Measurements from ENCODE around the gene ARHGAP1.

Gene ARHGAP1

DNA sequence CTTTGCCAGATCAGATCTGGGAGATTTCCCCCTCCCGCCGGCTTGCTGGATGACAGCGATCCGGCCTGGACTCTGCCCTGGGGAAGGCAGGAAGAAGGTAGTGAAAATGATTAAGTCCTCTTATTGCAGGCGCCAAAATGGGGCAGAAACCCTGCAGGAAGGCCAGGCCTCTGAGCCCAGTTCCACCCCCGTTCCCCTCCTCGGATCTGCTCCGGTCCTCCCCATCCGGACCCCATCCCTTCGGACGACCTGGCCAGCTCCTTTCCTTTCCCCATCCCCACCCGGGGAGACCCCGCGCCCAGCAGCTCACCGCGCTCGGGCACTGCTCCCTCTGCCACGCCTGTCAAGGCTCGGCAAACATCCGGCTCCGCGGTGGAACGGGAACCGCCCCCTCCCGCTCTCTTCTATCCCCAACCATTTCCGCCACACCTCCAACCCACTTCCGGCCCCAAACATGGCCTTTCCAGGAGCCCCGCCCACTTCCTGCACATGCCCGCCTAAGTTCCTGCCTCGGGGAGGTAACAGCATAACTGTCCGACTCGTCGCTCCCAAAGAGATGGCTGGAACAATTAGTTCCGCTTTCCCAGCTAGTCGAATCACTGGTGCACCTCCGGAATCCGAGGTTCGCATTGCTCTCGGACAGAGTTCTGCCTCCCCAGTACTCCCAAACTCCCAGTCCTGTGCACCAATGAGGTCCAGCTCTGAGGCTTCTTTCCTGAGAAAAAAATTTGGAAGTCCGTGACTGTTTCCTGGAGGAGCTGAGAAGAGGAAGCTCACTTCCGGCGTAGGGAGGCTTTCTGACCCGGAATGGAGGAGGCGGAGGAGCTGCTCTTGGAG is at the start of gene ARHGAP1, which contains the start of gene ZNF408:
ARHGAP1 (minus strand) TSS at position 379 of the 837 bp plus-strand sequence. CDS start 4,512 bp downstream, outside the sequence.
ZNF408 (plus strand) TSS at position 791 of the 837 bp plus-strand sequence; CDS start at position 808, 17 bp downstream.
- peak; percentile 99 to 100 for DNase-seq

DNA sequence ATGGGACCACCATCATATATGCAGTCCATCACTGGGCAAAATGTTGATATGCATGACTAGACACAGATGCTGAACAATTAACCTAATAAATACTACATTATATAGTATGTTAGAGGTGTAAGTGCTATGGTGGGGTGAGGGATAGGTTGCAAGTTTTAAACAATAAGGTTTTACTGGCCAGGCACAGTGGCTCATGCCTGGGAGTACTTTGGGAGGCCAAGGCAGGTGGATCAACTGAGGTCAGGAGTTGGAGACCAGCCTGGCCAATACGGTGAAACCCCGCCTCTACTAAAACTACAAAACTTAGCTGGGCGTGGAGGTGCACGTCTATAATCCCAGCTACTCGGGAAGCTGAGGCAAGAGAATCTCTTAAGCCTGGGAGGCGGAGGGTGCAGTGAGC is 46.7 kb upstream of the ARHGAP1 start:
- DNase-seq, result no peak

DNA sequence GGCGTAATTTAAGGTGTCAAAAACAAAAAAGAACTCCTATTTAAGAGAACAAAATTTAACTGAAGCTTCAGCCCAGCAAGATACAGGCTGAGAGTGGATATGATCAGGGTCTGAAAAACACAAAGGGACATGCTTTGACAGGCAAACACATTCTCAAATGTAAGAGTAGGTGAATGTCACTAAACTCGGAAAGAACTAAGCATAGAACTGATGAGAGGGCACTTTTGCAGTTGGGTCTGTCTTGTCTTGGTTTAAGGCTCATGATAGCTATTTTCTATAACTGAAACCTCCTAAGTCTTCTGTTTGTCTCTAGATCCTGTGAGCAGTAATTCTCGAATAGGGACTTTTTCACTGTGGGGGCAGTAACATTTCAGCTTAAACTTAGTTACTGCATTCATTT is 45.6 kb upstream of the ARHGAP1 start:
- no peak for DNase-seq

DNA sequence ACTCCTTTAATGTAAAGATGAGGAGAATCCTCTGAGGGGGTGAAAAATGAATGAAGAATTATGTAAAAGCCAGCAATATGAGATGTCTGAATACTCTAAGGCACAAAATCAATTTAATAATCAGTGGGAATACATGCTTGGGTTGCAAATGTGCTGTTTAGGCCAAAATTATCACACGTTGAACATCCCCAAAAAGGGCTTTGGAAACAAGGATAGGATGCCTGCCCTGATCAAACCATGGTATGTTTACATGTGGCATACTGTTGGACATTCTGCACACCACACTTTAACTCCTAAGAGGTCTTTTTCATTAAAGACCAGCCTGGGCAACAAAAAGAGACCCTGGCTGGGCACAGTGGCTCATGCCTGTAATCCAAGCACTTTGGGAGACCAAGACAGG is 44.9 kb upstream of the ARHGAP1 start:
- DNase-seq, result no peak

DNA sequence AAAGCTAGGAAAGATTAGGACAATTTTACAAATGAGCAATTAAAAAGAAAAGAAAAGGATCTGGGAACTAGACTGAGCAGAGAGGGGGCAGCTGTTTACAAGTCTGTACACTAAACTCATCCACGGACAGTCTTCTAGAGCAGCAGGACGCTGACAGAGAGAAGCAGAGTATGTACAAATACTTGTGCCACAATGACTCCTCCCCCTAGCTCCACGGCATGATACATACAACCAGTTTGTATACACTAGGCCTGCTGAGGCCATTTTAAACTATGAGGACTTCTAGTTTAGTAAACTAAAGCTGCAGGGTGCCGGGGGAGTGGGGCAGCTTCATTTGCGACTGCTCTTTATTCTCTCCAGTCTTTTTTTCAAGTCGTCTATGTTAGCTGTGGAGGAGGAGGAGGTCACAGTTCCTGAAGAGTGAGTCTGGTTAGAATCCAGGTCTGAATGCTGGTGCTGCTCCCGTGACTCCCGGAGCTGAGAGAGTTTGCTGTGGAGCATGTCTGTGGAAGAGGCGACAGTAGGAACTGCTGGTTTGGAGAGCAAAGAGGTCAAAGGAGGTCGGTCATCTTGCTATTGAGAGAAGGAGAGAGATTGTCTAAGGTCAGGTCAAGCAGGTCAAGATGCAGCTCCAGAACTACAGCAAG is 43.4 kb upstream of the ARHGAP1 start:
- DNase-seq, result peak; percentile 10 to 32

DNA sequence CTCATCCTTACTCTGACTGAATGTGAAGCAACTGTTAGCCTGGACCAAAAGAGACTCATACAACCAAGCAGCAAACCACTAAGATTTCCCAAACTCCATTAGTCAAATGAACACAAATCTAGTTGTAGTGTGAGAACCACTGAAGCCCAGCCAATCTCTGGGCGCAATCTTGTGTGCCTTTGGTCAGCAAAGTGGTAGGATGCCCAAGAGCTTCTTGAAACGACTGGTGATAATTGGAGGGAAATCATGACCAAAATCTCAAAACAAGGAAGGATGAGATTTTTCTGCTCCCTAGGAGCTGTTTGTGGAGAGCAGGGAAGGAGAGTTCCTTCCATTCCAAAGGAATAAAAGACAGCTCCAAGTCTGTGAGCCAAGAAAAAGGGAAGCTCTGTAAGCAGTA is 42.6 kb upstream of the ARHGAP1 start:
- DNase-seq, result no peak

DNA sequence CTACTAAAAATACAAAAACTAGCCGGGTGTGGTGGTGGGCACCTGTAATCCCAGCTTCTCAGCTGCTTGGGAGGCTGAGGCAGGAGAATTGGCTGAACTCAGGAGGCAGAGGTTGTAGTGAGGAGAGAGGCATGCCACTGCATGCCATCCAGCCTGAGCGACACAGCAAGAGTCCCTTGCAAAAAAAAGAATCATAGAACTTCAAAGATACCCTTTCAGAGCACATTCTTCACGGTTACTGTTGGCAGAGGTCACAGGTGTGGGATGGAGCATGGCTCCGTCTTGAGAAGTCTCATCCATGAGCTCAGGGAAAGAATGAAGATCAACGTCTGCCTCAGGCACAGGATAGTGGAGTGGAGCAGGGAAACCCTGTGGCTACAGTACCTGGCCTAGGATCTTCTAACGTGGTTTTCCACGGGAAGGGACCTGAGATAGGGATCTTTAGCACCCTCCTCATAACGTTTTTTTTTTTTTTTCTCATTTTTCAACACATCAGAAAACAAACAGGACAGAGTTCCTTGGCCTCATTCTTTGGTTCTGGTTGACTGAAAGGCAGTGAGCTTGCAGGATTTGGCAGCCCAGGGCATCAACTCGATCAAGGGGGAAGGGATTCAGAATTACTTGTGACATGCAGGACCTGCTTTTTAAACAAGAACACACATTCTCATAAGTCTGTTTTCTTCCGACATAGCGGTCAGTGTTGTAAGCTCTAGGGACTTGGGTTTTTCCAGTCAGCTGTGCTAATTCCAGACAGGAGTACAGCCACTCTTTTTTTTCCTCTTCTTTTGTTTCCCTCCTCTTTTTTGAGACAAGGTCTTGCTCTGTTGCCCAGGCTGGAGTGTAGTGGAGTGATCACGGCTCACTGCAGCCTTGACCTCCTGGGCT is 41.4 kb upstream of the ARHGAP1 start:
- DNase-seq, result no peak

DNA sequence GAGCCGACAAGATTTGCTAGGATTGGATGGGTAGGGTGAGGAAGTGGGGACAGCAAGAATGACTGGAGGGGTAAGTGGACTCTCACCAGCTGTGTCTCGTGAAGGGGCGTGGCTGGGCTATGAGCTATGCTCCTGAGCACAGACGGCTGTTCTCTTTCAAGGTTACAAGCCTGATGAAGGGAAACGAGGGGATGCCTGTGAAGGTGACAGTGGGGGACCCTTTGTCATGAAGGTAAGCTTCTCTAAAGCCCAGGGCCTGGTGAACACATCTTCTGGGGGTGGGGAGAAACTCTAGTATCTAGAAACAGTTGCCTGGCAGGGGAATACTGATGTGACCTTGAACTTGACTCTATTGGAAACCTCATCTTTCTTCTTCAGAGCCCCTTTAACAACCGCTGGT is 38.5 kb upstream of the ARHGAP1 start:
- no peak for DNase-seq

DNA sequence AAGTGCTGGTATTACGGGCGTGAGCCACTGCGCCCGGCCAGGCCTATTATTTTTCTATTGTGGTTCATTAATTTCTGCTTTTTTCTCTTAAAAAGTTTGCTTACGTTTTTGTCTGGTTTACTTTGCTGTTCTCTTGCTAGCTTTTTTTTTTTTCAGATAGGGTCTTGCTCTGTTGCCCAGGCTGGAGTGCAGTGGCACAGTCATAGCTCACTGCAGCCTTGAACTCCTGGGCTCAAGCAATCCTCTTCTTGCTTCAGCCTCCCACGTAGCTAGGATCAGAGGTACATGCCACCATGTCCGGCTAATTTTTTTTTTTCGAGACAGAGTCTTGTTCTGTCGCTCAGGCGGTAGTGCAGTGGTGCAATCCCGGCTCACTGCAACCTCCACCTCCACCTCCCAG is 37.3 kb upstream of the ARHGAP1 start:
- no peak for DNase-seq

DNA sequence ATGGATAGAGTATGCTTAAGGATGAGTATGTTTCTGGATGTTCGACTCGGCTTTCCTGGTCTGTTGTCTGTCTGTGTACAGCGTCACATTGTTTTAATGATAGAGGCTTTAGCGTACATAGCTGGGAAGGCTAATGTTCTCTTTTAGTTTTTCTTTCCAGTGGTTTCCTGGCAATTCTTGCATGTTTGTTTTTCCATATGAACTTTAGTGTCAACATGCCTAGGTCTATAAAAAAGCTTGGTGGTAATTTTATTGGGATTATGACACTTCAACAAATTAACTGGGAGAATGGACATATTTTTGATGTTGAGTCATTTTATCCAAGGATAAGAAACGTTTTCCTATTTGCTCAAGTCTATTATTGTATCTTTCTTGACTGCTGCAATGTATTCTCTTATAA is 36.2 kb upstream of the ARHGAP1 start:
- DNase-seq, result peak in 1 of 2 experiments; percentile 24

DNA sequence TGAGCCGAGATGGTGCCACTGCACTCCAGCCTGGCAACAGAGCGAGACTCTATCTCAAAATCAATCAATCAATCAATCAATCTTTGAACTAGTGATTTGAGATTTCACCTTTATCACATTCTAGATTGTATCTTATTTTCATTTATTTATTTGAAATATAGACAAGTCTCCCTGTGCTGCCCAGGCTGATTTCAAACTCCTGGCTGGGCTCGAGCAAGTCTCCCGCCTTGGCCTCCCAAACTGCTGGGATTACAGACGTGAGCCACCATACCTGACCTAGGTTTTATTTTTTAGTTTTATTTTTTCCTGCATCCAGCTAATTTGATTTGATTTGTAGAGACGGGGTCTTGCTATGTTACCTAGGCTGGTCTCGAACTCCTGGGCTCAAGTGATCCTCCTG is 35.7 kb upstream of the ARHGAP1 start:
- no peak for DNase-seq

DNA sequence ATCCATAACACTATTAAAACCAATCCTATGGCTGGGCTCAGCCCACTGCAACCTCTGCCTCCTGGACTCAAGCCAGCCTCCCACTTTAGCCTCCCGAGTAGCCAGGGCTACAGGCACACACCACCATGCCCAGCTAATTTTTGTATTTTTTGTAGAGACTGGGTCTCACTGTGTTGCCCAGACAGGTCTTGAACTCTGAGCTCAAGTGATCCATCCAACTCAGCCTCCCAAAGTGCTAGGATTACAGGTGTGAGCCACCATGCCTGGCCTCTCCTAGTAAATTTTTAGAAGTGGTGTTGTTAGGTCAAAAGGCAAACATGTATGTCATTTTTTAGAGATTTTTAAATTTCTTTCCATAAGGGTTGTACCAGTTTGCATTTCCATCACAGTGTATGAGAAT is 32.8 kb upstream of the ARHGAP1 start:
- DNase-seq, result no peak

DNA sequence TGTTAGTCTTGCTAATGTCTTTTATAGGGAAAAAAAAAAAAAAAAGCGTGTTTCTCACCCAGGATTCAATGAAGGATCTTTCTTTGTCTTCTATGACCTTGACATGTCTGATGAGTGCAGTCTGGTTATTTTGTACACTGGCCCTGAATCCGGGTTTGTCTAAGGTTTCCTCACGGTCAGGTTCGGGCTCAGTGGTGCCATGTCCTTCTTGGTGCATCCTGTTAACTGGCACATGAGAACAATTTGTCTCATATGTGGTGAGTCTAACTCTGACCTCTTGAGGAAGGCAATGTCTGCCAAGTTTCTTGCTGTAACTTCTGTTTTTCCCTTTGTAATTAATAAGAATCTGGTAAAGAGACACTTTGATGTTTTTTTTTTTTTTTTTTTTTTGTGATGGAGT is 31.1 kb upstream of the ARHGAP1 start:
- no peak for DNase-seq

DNA sequence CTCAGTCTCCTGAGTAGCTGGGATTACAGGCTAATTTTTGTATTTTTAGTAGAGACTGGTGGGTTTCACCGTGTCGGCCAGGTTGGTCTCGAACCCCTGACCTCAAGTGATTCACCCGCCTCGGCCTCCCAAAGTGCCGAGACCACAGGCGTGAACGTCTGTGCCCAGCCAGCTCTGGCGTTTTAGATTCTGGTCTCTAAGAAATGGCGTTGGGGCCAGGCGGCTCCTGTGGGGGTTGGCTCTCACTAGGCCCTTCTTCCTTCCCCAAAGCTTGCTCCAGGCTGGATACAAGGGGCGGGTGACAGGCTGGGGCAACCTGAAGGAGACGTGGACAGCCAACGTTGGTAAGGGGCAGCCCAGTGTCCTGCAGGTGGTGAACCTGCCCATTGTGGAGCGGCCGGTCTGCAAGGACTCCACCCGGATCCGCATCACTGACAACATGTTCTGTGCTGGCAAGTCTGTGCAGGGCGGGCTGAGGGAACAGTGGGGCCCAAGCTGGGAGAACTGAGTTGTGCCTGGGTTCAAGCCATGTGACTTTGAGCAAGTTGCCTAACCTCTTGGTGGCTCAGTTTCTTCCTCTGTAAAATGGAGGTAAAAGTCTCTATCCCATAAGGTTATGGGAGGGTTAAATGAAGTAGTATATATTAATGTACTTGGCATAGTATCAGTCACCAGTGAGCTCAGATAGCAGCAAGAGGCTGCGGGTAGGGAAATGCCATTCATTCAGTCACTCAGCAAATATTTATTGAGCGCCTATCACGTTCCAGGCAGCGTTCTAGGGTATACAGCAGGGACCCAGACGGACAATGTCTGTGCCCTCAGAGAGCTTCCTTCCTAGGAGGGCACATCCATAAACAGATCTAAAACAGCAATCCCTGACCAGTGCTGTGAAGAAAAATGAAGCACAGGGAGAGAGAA is 28.9 kb upstream of the ARHGAP1 start:
- DNase-seq, result no peak

DNA sequence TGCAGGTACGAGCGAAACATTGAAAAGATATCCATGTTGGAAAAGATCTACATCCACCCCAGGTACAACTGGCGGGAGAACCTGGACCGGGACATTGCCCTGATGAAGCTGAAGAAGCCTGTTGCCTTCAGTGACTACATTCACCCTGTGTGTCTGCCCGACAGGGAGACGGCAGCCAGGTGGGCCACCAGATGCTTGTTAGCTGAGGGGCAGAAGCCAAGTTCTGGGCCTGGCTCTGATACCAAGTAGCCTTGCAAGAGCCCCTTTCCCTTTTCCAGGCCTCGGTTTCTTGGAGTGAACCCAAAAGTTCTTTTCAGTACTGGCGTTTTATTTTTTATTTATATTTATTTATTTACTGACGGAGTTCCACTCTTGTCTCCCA is 28.2 kb upstream of the ARHGAP1 start:
- no peak for DNase-seq

DNA sequence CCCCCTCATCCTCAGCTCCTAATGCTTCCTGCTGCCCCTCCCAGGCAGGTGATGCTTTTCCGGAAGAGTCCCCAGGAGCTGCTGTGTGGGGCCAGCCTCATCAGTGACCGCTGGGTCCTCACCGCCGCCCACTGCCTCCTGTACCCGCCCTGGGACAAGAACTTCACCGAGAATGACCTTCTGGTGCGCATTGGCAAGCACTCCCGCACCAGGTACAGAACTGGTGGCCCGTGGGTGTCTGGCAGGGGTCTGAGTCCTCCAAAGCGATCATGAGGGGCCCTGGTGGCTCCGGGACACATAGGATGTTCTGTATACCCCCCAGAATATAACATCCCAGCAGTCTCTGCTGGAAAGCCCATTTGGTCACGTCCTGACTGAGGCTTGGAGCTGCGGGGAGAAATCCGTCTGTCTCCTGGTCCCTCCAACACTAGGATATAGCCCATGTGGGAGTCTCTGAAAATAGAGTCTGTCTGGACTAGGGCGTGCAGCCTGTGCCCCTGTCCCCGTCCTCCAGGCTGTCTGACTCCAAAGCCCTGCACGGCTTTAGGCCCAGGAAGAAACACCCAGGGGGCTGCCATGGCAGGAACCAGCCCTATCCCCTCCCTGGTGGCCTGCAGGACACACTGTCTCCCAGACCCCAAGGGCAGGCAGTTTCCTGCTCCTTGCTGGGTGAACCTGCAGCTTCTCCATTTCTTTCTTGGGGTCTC is 27.7 kb upstream of the ARHGAP1 start:
- DNase-seq, result no peak

DNA sequence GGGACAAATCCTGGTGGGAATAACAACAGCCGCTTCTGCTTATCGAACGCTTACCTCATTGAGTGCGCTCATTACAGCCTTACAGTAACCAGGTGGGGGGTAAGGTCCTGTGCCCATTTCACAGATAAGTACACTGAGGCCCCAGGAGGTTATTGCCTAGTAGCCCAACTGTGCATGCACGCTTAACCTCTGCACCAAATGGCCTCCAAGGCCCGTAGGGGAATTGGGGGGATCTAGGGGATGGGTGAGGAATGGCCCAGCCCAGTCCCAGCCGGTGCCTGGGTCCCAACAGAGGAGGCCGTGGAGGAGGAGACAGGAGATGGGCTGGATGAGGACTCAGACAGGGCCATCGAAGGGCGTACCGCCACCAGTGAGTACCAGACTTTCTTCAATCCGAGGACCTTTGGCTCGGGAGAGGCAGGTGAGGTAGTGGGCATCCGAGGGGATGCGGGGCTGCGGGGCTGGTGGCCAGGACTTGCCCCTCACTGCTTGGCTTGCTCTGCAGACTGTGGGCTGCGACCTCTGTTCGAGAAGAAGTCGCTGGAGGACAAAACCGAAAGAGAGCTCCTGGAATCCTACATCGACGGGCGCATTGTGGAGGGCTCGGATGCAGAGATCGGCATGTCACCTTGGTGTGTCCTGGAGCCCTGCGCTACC is 25.9 kb upstream of the ARHGAP1 start:
- DNase-seq, result no peak

DNA sequence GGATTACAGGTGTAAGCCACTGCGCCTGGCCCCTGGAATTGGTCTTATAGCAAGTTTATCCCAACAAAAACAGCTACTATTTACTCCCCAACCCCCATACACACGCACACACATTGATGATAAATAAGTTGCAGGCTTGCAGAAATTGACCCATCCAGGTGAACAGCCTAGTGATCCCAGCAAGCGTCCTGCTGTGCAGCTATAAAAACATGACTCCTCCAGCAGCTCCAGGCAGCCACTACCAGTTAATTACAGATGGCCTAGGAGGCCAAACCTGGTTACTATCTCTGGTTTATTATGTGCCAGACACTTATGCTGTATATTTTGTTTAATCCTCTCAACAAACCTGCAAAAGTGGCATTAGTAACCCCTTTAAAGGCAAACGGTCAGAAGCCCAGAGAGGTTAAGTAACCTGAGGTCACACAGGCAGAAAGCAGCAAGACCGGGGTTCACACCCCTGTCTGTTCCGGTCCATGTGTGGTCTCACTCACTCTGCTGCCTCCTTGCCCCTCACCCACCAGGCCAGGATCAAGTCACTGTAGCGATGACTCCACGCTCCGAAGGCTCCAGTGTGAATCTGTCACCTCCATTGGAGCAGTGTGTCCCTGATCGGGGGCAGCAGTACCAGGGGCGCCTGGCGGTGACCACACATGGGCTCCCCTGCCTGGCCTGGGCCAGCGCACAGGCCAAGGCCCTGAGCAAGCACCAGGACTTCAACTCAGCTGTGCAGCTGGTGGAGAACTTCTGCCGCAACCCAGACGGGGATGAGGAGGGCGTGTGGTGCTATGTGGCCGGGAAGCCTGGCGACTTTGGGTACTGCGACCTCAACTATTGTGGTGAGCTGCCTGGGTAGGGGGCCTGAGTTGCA is 25.2 kb upstream of the ARHGAP1 start:
- DNase-seq, result no peak

DNA sequence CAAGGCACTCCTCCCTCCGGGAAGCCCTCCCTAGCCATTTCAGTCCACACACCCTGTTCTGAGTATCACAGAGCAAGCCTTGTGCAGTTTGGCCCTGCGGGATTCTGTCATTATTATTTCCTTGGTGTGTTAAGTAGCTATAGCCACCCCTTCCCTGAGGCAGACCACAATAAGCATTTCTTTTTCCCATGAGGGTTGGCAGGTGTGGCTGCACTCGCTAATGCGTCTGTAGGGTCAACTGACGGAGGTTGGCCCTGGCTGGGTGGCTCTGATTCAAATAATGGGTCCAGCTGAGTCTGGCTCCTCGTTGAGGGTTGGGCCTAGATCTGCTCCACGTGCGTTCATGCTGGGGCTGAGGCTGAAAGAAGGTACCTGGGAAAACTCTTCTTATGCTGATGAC is 23.7 kb upstream of the ARHGAP1 start:
- peak; percentile 23 to 48 for DNase-seq

DNA sequence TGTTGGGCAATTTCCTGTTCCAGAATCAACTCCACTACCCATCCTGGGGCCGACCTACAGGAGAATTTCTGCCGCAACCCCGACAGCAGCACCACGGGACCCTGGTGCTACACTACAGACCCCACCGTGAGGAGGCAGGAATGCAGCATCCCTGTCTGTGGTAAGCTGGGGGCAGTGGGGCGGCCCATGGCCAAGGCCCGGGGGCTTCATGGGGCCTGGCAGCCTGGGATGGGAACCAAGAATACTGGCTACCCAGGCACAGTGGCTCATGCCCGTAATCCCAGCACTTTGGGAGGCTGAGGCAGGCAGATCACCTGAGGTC is 22.9 kb upstream of the ARHGAP1 start:
- DNase-seq, result no peak
